ENCODE results near the gene AQP3.
A peak's percentile ranks its signal among the peaks of the same experiment; 100 is the strongest.
"Not testable (repeated sequence)": the region's sequence is repeated elsewhere in the genome, so short reads cannot be mapped to it uniquely, and the experiment has no call there.

Gene AQP3

GRCh38 chr9:33442125-33442524 lies 5.3 kb downstream of the AQP3 start:
- DNase-seq (ENCODE audit: low read depth in 2 of 2) = no peak

GRCh38 chr9:33440609-33441008 lies 6.8 kb downstream of the AQP3 start:
- no peak for DNase-seq (ENCODE audit: low read depth in 2 of 2)

- DNase-seq (ENCODE audit: low read depth in 2 of 2) = no peak
Measured at GRCh38 chr9:33440204-33440603, 7.2 kb downstream of the AQP3 start.

DNA sequence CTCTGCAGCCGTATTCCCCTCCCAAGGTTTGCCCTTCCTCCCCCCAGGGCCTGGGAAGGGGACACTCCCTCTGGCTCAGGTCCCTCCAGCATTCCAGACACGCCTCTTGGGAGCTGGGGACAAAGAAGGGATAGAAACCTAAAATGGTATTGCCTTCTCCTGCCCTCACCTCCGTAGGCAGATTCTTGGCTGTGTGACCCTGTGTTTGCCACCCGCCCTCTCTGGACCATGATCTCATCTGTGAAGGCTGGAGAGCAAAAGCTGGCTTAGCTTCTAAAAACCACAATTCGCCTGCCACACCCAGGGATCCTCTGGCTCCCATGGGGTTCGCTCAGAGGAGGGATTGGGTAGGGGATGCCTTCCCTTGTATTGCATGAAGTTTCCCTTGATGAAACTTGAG lies 7.7 kb downstream of the AQP3 start:
- no peak for DNase-seq (ENCODE audit: low read depth in 2 of 2)

DNA sequence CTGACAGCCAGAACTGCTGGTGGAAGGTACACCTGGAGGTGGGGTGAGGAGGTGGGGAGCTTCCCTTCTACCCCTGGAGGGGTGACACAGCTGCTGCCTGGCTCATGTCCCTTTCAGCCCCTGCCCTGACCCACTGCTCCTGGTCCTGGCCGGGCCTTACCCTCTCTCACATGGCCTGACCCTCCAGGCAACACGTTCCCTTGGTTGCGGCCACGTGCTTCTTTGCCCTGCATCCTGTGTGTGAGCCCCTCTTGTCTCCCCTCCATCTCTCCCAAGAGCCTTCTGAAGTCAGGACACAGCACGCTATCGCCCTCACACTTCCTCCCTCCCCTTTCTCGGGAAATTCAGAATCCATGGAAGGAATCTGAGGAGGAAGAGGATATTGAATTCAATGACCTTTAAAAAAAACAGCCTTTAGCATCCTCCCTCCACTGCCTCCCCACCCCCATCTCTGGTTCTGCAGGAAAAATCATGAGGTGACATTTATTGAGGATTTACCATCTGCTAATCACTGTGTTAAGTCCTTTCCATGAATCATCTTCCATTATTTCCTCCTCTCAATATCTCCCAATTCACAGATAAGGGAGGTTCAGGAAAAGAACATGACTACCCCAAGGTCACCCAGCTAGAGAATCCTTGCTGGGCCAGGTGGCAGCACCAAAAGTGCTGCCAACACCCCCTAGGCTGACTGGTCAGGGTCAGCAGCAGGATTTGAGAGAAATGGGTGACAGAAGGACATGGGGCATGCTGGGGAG lies 8.3 kb downstream of the AQP3 start:
- no peak for DNase-seq (ENCODE audit: low read depth in 2 of 2)

DNA sequence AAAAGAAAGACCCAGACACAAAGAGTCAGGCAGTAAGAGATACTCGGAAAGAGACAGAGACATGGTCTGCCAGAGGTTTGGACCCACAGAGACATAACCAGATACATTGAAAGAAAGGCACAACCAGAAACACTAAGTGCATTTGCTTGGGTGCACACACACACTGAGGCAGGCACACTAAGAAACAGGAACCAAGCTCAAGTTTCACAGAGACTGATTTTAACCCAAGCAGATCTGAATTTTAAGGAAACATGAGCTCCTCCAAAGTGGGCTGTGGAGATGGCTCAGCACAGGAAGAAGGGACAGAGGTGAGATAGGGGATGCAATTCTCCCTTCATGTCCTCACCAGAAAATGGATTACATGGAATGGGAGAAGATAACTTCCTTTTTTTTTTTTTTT lies 9.5 kb downstream of the AQP3 start:
- DNase-seq (ENCODE audit: low read depth in 2 of 2) = no peak

DNA sequence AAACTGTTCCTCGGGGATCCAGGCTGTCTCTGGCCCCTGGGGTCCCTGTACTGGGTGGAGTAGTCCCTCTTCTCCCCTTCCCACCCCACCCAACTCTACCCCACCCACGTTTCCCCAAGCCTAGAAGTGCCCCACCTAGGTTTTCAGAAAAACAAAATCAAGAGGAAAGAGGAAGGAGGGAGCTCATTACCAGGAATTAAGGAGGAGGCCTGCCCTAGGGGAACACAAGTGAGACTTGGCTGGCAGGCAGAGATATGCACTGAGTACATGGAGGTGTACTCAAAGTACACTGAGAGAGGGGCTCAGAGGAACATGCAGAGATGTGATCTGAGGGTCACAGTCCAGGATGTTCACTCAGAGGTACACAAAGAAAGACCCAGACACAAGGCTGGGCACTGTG lies 10.2 kb downstream of the AQP3 start:
- DNase-seq (ENCODE audit: low read depth in 2 of 2) = no peak

- DNase-seq (ENCODE audit: low read depth in 2 of 2) = no peak
Measured at GRCh38 chr9:33436445-33436844, 10.9 kb downstream of the AQP3 start.

GRCh38 chr9:33435821-33436277 lies 11.5 kb downstream of the AQP3 start:
- DNase-seq (ENCODE audit: low read depth in 2 of 2) = no peak

DNA sequence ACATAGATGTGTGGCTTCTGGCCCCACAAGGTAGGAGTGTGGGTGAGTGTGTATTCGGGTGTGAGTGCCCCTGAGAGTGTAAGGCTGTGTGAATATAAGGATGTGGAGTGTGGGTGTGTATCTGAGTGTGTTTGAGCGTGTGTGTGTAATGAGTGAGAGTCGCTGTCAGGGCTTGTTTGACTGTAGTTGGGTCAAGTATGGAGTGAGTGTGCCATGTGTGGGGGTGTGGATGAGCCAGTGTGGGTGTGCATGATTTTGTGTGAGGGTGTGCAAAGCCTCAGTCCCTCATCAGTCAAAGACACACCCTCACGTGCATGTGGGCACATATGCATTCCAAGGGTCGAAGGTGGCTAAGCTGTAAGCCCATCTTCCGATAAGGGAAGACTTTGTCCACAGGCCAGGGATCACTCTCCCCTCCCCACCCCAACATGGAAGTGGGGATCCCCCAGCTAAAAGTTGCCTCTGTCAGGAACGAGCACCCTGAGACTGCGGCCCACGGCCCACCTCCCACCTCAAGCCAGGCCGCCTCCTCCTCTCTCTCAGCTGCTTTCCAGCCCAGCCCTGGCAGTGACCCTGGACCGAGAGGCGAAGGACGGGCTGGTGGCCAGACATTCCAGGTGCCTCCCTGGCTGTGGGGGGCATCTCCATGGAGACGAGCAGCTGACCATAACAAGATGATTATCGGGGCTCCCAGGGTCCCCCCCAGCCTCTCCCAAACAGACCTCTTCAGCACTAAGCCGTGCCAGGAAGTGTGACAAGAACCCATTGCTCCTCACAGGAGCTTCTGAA lies 12.9 kb downstream of the AQP3 start:
- no peak for DNase-seq (ENCODE audit: low read depth in 2 of 2)

GRCh38 chr9:33433871-33434270 lies 13.5 kb downstream of the AQP3 start:
- no peak for DNase-seq (ENCODE audit: low read depth in 2 of 2)

- DNase-seq (ENCODE audit: low read depth in 2 of 2) = no peak
Measured at GRCh38 chr9:33431420-33431819, 16.0 kb downstream of the AQP3 start.

DNA sequence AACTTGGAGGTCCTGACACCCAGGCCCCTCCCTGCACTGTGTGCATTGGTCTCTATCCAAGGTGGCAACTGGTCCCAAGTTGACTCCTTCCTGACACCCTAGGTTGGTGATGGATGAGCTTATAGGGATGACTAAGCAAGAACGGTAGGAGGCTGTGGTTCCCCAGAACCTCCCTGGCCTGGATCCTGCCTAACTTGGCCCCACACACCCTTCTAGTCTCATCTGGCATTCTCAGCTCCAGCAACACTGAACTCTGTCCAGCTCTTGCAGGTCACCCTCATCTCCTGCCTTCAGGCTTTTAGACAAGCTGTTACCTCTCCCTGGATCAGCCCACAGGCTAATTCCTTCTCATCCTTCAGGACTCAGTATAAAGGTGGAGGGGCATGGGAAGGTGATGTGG lies 16.5 kb downstream of the AQP3 start:
- no peak for DNase-seq (ENCODE audit: low read depth in 2 of 2)

DNA sequence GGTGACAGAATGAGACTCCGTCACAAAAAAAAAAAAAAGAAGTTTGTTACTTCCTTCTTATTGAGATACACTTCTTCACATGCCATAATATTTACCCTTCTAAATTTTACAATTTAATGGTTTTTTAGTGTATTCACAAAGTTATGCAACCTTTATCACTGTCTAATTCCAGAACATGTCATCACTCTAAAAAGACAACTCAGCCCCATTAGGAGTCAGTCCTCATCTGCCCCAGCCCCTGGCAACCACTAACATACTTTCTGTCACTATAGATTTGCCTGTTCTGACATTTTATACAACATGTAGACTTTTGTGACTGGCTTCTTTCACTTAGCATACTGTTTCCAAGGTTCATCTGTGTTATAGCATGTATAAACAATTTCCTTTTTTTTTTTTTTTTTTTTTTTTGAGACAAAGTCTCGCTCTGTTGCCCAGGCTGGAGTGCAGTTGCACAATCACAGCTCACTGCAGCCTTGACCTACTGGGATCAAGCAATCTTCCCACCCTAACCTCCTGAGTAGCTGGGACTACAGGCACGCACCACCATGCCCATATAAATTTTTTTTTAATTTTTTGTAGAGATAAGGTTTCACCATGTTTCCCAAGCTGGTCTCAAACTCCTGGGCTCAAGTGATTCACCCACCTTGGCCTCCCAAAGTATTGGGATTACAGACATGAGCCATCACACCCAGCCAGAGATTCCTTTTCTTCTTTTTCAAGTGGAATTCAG lies 18.0 kb downstream of the AQP3 start:
- DNase-seq (ENCODE audit: low read depth in 2 of 2) = no peak

- no peak for DNase-seq (ENCODE audit: low read depth in 2 of 2)
Measured at GRCh38 chr9:33426843-33427293, 20.5 kb downstream of the AQP3 start.

- no peak for DNase-seq (ENCODE audit: low read depth in 2 of 2)
Measured at GRCh38 chr9:33425128-33425533, 22.3 kb downstream of the AQP3 start.

- DNase-seq (ENCODE audit: low read depth in 2 of 2) = not testable (repeated sequence)
Measured at GRCh38 chr9:33424492-33424891, 22.9 kb downstream of the AQP3 start.

DNA sequence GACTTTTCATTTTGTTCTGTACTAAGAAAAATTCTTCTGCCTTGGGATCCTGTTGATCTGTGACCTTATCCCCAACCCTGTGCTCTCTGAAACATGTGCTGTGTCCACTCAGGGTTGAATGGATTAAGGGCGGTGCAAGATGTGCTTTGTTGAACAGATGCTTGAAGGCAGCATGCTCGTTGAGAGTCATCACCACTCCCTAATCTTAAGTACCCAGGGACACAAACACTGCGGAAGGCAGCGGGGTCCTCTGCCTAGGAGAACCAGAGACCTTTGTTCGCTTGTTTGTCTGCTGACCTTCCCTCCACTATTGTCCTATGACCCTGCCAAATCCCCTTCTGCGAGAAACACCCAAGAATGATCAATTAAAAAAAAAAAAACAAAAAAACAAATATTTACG lies 23.4 kb downstream of the AQP3 start:
- not testable (repeated sequence) for DNase-seq (ENCODE audit: low read depth in 2 of 2)

- no peak for DNase-seq (ENCODE audit: low read depth in 2 of 2)
Measured at GRCh38 chr9:33419708-33420303, 27.6 kb downstream of the AQP3 start.

- DNase-seq (ENCODE audit: low read depth in 2 of 2) = no peak
Measured at GRCh38 chr9:33418090-33418489, 29.3 kb downstream of the AQP3 start.

DNA sequence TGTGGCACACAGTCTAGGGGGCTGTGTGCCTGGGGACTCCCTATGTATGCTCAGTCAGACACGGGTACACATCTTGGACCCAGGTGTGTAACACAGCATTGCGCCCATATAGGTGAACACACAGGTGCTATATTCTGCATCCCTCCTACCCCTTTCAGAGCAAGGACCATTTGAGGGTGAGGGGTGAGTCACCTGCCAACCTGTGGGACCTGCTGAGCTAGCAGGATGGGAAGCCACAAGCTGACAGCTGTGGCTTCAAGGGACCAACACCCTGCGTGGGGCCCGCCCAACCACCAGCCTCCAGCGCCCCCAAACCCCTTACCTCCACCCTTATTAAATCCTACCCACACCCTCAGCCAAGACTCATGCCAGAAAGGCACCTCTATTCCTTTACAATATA lies 30.4 kb downstream of the AQP3 start:
- no peak for DNase-seq (ENCODE audit: low read depth in 2 of 2)

- peak; percentile 92 to 97 for DNase-seq (ENCODE audit: low read depth in 2 of 2)
Measured at GRCh38 chr9:33415501-33416038, 31.8 kb downstream of the AQP3 start.

Measured in stimulated activated CD4-positive, alpha-beta T cell treated with anti-CD3 and anti-CD28 coated beads, Interleukin-4, amount 100 ng/mL, for 48 hours (primary cell).